RCC 7860 (cell line): ENCODE measurements around the gene ITGA11.

ENCODE experiments used
- DNase-seq: peaks from one replicate; pipeline ENCODE4 v3.0.0-alpha.2; 2015; ENCODE audit warnings: low spot score
- FAIRE-seq: peaks from 2 replicates; lab custom pipeline; 2012; peaks lifted over from hg19 to GRCh38; lab: Jason Lieb, UNC

ITGA11 gene

DNA sequence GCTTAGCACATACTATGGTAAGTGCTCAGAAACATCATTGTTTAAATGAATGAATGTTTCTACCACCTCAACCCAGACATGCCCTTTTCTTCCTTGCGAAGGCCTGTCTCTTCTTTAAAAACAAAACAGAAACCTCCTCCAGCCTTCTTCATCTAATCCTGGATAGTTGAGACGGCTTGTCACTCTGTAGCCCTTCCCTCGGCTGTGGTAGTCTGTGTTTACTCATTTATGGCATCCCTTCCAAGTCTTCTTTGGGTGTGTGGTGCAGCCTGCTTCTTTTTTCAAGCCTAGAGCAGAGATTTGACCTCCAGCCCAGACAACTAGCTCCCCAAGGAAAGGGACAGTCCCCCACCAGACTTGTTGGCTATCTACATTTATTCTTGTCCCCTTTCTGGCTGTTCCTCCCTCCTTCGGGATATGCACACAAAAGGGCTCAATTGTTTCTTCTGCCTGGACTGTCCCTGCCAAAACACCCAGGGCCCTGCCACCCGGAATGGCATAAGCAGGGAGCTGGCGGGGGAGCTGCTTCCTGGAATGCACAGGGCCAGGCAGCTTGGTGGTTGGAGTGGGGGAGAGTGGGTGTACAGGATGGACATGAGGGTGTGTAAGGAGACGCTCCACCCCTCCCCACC is 67.8 kb downstream of the ITGA11 start:
- FAIRE-seq: no peak

GRCh38 chr15:68363353-68363752 is 68.6 kb downstream of the ITGA11 start:
- no peak for DNase-seq
- no peak for FAIRE-seq

More for the DNA sequence above, 67.8 kb downstream of the ITGA11 start:
- DNase-seq: no peak

DNA sequence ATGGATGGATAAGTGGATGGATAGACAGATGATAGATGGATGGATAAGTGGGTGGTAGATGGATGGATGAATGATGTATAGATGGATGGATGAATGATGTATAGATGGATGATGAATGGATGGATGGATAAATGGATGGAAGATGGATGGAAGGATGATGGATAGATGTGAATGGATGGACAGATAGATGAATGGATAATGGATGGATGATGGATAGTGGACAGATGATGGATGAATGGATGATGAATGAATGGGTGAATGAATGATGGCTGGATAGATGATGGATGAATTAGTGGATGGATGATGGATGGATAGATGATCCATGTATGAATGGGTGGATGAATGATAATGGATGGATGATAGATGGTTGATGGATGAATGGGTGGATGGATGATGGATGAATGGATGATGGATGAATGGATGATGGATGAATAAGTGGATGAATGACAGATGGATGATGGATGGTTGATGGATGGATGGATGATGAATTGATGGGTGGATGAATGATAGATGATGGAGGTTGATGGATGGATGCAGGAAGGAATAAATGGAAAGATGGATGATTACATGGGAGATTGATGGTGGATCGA is 69.3 kb downstream of the ITGA11 start:
- no peak for DNase-seq
- FAIRE-seq: no peak

DNA sequence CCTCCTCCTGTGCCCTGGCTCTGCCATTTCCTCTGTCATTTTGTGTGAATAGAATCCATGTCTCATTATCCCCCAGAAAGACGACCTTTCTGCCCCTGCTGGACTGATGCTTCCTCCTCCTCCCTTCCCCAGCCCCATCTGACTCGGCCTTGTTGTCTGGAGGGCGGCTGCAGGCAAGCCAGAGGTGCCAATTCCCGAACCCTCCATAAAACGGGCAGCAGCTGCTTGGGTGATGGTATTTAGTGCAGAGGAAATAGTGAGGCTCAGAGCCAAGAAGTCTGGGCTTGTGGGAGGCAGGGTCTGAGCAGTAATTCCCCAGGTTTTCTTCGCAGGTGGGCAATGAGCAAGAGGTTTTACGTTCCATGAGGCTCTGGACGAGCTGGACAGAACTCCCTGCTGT is 71.2 kb downstream of the ITGA11 start:
- FAIRE-seq (no peak), DNase-seq (no peak)

DNA sequence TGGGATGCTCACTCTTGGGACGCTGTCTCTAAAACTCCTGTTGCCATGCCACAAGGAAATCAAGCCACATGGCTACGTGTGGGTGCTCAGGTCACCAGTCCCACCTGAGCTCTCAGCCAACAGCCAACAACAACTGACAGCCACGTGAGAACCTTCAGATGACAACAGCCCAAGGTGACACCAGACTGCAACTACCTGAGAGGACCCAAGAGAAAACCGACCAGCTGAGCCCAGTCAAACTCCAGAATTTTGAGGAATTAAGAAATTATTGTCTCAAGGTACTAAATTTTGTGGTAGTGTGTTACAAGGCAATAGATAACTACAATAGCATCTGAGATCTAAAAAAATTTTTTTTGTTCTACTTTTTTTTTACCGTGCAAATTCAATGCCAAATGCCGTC is 75.2 kb downstream of the ITGA11 start:
- no peak for FAIRE-seq
- DNase-seq: no peak

- peak; percentile 96 for FAIRE-seq
- peak; percentile 89 for DNase-seq
These were observed 77.0 kb downstream of the ITGA11 start for GRCh38 chr15:68354923-68355322.

DNA sequence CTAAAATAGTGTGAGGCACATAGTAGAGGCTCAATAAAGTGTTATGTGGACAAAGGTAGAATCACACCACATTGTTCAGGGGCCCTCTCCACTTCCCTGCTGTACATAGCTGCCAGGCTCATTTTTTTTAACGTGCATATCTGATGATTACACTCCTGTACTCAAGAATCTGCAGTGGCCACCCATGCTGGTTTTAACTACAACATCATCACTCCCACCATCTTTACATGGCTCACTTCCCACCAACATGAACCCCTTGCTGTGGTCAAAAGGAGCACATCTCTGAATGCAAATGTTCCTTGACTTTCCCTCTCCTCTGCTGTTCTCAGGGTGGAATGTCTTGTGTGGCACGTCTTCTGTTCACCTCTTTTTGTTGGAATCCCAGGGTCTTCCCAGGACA is 77.7 kb downstream of the ITGA11 start:
- FAIRE-seq (no peak), DNase-seq (no peak)

- FAIRE-seq (no peak), DNase-seq (no peak)
These were observed 78.4 kb downstream of the ITGA11 start for GRCh38 chr15:68353421-68354135.

- peak; percentile 91 for FAIRE-seq
These were observed 79.4 kb downstream of the ITGA11 start for GRCh38 chr15:68352401-68353062.

GRCh38 chr15:68349151-68349550 is 82.8 kb downstream of the ITGA11 start:
- DNase-seq (no peak), FAIRE-seq (no peak)

More at GRCh38 chr15:68352401-68353062, 79.4 kb downstream of the ITGA11 start:
- DNase-seq: peak; percentile 95

- FAIRE-seq (no peak), DNase-seq (no peak)
These were observed 83.4 kb downstream of the ITGA11 start for GRCh38 chr15:68348606-68349005.

DNA sequence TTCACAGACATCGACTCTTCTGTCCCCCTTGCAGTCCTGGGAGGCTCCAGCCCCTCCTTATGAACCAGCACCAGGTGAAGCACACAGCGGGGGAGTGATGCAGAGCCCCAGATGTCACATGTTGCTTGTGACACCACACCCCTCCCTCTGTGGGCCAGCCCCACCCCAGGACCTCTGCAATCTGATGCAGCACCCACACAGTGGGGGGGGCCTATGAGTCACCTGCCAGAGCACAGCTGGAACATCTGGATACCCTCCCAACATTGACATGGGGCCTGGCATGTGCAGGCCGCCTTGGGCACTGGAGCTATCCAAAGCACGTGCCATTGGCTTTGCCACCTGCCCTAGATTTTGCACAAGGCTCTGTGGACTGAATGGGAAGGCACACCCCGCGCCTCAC is 83.9 kb downstream of the ITGA11 start:
- DNase-seq (no peak), FAIRE-seq (no peak)

DNA sequence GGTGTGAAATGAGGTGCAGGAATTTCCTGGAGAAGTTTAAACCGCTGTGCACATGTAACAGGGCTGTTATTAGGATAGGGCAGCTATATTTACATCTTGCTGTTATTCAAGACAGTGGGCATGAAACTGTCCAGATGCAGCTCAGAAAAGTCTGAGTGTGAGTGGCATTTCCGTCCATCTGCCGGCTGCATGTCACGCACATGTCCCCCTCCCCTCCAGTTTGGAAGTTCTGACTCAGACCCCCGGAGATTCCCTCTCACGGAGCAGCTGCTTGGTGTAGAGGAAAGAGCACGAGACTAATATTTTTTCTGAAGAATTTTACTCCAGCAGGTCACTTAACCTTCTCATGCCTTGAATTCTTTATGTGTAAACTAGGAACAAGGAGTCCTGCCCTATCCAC is 84.6 kb downstream of the ITGA11 start:
- FAIRE-seq (no peak), DNase-seq (no peak)

GRCh38 chr15:68346979-68347378 is 85.0 kb downstream of the ITGA11 start:
- DNase-seq (no peak), FAIRE-seq (no peak)

DNA sequence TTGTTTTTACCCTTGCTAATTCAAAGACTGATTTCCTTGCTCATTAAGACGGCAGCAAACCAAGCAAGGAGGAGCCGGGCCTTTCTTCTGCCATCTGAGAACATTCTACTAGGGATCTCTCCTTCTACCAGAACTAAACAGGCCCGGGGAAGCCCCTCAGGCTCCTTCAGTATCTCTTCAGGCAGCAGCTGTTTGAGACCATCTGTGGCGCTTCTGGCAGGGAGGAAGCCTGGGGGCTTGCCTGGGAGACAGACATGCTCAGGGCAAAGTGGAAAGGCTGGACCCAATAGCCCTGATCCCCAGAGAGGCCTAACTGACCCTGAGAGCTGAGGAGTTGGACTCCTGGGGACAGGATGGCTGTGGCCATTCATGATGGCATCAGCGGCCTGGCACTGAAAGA is 86.5 kb downstream of the ITGA11 start:
- DNase-seq (no peak), FAIRE-seq (no peak)

GRCh38 chr15:68344600-68344999 is 87.4 kb downstream of the ITGA11 start:
- no peak for FAIRE-seq
- DNase-seq: no peak

DNA sequence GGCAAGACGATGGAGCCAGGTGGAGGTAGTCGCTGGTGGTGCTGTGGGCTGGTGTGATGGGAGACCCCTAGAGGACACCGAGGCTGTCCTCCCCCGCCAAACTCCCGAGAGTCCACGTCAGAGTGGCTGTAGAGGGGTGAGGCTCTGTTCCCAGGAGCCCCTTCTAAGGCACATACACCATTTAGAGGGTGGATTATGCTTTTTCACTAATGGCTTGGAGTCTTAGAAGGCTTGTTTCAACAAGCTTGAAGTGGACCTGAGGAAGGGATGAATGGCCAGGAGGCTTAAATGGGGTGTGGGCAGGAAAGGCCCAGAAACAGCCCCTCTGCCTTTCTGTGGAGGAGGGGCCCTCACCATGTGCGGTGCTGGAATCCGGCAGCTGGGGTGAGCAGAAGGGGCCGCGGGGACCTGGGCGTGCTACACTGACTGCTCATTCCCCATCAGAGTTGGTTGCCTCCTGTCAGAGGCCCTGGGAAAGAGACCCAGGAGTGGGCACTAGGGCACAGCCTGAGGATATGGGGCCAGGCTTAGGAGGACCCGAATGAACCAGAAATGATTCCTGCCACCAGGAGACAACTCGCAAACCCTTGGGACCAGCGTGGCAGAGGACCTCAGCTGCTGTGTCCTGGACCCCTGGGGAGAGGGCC is 88.3 kb downstream of the ITGA11 start:
- FAIRE-seq (no peak), DNase-seq (no peak)

DNA sequence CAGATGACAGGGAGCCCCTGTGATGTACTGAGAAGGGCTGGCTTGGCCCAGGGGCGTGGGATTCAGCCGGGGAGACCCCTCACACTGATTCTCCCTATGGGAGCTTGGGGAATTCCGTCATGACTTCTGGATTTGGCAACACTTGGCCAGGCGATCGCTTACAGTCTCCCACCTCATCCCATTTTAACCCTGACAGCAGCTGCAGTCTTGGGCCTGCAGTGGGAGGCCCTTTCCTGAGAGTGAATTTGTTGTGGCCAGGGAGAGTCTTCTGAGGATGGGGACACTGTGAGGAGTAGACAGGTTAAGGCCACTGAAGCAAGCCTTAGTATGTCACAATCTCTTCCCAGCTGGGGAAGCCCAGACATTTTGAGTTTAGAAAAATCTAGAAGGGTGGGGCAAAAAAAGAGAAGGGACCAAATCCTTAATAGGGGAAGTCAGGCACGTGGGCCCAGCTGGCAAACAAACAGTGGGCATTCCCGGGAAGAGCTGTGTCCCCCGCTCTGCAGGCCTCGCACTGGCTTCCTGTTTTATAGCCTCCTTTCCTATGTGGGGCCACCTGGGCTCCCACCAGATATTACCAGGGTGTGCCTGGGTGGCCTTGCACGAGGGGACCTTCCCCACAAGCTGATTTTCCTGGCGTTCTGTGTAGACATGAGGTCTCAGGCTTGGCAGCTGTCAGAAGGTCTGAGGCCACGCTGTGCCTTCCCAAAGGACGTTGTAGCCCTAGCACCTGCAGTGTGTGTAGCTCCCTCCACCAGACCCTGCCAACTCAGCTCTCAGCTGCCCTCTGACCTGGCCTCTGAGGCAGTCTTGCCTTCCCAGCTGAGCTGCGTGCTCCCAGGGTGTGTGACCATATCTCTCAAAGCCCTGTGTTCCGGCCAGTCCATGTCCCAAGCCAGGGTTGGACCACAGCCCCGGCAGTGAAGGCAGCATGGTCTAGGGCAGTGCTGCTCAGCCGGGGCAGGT is 89.9 kb downstream of the ITGA11 start:
- DNase-seq (no peak), FAIRE-seq (no peak)

- DNase-seq: no peak
- no peak for FAIRE-seq
These were observed 91.0 kb downstream of the ITGA11 start for GRCh38 chr15:68340726-68341671.
